GM21717 (cell line): ENCODE results near the gene PTGIS.
"Not testable (repeated sequence)": the region's sequence is repeated elsewhere in the genome, so short reads cannot be mapped to it uniquely, and the experiment has no call there.

Experiments
- ATAC-seq: cut with Tn5 transposase; IDR thresholded peaks from one replicate; pipeline ENCODE4 v1.9.1; 2021; ENCODE audit warnings: mild to moderate bottlenecking, moderate library complexity; ENCODE audit not compliant: unreplicated experiment

PTGIS gene

GRCh38 chr20:49567421-49568277, at the start of gene PTGIS:
TSS of gene PTGIS (minus strand) at chr20:49568137. CDS start at chr20:49568116, 21 bp downstream.
- ATAC-seq: no peak

- ATAC-seq: not testable (repeated sequence)
These were observed 49.5 kb upstream of the PTGIS start for GRCh38 chr20:49617394-49617793.

GRCh38 chr20:49616154-49617007, 48.4 kb upstream of the PTGIS start:
- ATAC-seq: no peak

- ATAC-seq: no peak
These were observed 47.6 kb upstream of the PTGIS start for GRCh38 chr20:49615401-49616153.

GRCh38 chr20:49615051-49615400, 47.1 kb upstream of the PTGIS start:
- ATAC-seq: not testable (repeated sequence)

GRCh38 chr20:49614338-49615050, 46.6 kb upstream of the PTGIS start:
- no peak for ATAC-seq

GRCh38 chr20:49612127-49612738, 44.3 kb upstream of the PTGIS start:
- ATAC-seq: no peak

- not testable (repeated sequence) for ATAC-seq
These were observed 43.7 kb upstream of the PTGIS start for GRCh38 chr20:49611539-49612126.

- no peak for ATAC-seq
These were observed 43.0 kb upstream of the PTGIS start for GRCh38 chr20:49610691-49611538.

- ATAC-seq: peak; percentile 56
These were observed 41.1 kb upstream of the PTGIS start for GRCh38 chr20:49608752-49609670.

GRCh38 chr20:49607568-49607967, 39.6 kb upstream of the PTGIS start:
- no peak for ATAC-seq

GRCh38 chr20:49603209-49603627, 35.3 kb upstream of the PTGIS start:
- ATAC-seq: no peak

- no peak for ATAC-seq
These were observed 34.6 kb upstream of the PTGIS start for GRCh38 chr20:49602345-49603208.

GRCh38 chr20:49601153-49601924, 33.4 kb upstream of the PTGIS start:
- ATAC-seq: no peak

- ATAC-seq: no peak
These were observed 31.8 kb upstream of the PTGIS start for GRCh38 chr20:49599746-49600113.

GRCh38 chr20:49597825-49598395, 30.0 kb upstream of the PTGIS start:
- no peak for ATAC-seq
